GM21825 (cell line): ENCODE results near the gene DVL2.

ENCODE experiments used
- ATAC-seq: cut with Tn5 transposase; IDR thresholded peaks from one replicate; pipeline ENCODE4 v1.9.1; 2021; ENCODE audit warnings: mild to moderate bottlenecking, moderate library complexity; ENCODE audit not compliant: unreplicated experiment

Gene DVL2

DNA sequence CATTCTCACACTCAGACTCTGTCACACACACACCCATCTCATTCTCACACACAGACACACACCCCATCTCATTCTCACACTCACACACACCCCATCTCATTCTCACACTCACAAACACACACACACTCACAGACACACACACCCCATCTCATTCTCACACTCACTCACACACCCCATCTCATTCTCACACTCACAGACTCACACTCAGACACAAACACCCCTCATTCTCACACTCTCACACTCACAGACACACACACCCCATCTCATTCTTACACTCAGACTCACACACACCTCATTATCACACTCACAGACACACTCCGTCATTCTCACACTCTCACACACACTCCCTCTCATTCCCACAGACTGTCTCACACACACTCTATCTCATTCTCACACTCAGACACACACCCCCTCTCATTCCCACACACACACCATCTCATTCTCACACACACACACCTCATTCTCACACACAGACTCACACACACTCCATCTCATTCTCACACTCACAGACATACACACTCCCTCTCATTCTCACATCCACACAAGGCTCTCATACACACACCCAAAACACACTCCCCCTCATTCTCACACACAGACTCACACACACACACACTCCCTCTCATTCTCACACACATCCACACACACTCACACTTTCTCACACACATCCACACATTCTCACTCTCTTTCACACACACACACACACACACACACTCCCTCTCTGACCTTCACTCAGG lies 58.0 kb downstream of the DVL2 start:
- no peak for ATAC-seq
